ENCODE data around the gene TNFRSF19. TPM values are rescaled to one million over a fixed set of nuclear protein-coding genes. Genes with fewer than 3 reads are reported as not detected.

The TNFRSF19 gene
- total and polyA plus RNA-seq, 4 donors, result 0.27 to 2.8 (median 0.91) TPM

DNA sequence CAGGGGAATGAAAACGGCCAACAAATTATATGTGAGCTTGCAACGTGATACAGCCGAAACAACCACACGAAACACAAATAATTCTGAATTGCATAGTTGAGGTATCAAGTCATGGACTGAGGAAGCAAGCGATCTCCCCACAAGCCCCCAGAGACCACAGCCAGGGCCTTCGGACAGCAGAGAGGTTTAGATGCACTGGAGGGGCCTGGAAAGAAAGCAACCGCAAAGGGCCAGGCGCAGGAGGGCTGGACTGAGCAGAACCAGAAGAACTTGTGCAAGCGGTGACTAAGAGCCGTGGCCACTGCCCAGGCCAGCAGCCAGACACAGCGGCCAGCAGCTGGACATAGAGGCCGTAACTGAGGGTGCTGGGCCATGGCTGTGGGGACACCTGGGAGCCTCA lies 131.4 kb downstream of the TNFRSF19 start:
- no peaks in the 10 kb centered on the region for H3K36me3 ChIP-seq (ENCODE audit: control insufficient read depth in 4 of 4, insufficient read depth in 3 of 4, low read depth in 1 of 4, low read length in 3 of 4)
- H3K4me1 ChIP-seq (ENCODE audit: control insufficient read depth in 4 of 4, insufficient read depth in 4 of 4, low read length in 3 of 4), result no peaks in the 10 kb centered on the region
- no peaks in the 10 kb centered on the region for H3K9me3 ChIP-seq (ENCODE audit: control insufficient read depth in 4 of 4, low read length in 3 of 4)
- no peaks in the 10 kb centered on the region for H3K27me3 ChIP-seq (ENCODE audit: control insufficient read depth in 4 of 4, insufficient read depth in 4 of 4, low read length in 3 of 4)
- 94% methylated on average over 12 of the region's 12 CpGs for WGBS
- no peak for DNase-seq (ENCODE audit: low spot score)
- no peak overlapping the region for H3K9ac ChIP-seq (ENCODE audit: low read depth in 1 of 2, low read length in 2 of 2)
- no peak overlapping the region for H3K4me3 ChIP-seq (ENCODE audit: low read depth in 1 of 3, low read length in 3 of 3)
- TF ChIP-seq FOXA1 (IDR thresholded peaks at IDR 0.05) (no peak), FOXA2 (IDR thresholded peaks at IDR 0.05) (no peak), RAD21 (IDR thresholded peaks at IDR 0.05) (no peak), EGR1 (IDR thresholded peaks at IDR 0.05; ENCODE audit: low read depth in 2 of 2) (no peak), SP1 (IDR thresholded peaks at IDR 0.05) (no peak), HNF4G (IDR thresholded peaks at IDR 0.05) (no peak), YY1 (IDR thresholded peaks at IDR 0.05) (no peak)
- TF ChIP-seq, protein P1, sequence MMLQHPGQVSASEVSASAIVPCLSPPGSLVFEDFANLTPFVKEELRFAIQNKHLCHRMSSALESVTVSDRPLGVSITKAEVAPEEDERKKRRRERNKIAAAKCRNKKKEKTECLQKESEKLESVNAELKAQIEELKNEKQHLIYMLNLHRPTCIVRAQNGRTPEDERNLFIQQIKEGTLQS (IDR thresholded peaks at IDR 0.05), result no peak
- TF ChIP-seq, protein P2, sequence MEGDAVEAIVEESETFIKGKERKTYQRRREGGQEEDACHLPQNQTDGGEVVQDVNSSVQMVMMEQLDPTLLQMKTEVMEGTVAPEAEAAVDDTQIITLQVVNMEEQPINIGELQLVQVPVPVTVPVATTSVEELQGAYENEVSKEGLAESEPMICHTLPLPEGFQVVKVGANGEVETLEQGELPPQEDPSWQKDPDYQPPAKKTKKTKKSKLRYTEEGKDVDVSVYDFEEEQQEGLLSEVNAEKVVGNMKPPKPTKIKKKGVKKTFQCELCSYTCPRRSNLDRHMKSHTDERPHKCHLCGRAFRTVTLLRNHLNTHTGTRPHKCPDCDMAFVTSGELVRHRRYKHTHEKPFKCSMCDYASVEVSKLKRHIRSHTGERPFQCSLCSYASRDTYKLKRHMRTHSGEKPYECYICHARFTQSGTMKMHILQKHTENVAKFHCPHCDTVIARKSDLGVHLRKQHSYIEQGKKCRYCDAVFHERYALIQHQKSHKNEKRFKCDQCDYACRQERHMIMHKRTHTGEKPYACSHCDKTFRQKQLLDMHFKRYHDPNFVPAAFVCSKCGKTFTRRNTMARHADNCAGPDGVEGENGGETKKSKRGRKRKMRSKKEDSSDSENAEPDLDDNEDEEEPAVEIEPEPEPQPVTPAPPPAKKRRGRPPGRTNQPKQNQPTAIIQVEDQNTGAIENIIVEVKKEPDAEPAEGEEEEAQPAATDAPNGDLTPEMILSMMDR (IDR thresholded peaks at IDR 0.05; ENCODE audit: low read depth, low read length, missing input control), result no peak
- TF ChIP-seq, protein P3, sequence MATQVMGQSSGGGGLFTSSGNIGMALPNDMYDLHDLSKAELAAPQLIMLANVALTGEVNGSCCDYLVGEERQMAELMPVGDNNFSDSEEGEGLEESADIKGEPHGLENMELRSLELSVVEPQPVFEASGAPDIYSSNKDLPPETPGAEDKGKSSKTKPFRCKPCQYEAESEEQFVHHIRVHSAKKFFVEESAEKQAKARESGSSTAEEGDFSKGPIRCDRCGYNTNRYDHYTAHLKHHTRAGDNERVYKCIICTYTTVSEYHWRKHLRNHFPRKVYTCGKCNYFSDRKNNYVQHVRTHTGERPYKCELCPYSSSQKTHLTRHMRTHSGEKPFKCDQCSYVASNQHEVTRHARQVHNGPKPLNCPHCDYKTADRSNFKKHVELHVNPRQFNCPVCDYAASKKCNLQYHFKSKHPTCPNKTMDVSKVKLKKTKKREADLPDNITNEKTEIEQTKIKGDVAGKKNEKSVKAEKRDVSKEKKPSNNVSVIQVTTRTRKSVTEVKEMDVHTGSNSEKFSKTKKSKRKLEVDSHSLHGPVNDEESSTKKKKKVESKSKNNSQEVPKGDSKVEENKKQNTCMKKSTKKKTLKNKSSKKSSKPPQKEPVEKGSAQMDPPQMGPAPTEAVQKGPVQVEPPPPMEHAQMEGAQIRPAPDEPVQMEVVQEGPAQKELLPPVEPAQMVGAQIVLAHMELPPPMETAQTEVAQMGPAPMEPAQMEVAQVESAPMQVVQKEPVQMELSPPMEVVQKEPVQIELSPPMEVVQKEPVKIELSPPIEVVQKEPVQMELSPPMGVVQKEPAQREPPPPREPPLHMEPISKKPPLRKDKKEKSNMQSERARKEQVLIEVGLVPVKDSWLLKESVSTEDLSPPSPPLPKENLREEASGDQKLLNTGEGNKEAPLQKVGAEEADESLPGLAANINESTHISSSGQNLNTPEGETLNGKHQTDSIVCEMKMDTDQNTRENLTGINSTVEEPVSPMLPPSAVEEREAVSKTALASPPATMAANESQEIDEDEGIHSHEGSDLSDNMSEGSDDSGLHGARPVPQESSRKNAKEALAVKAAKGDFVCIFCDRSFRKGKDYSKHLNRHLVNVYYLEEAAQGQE (IDR thresholded peaks at IDR 0.05), result no peak
- no peak overlapping the region for H3K27ac ChIP-seq (ENCODE audit: low read depth in 1 of 2, low read length in 2 of 2)

DNA sequence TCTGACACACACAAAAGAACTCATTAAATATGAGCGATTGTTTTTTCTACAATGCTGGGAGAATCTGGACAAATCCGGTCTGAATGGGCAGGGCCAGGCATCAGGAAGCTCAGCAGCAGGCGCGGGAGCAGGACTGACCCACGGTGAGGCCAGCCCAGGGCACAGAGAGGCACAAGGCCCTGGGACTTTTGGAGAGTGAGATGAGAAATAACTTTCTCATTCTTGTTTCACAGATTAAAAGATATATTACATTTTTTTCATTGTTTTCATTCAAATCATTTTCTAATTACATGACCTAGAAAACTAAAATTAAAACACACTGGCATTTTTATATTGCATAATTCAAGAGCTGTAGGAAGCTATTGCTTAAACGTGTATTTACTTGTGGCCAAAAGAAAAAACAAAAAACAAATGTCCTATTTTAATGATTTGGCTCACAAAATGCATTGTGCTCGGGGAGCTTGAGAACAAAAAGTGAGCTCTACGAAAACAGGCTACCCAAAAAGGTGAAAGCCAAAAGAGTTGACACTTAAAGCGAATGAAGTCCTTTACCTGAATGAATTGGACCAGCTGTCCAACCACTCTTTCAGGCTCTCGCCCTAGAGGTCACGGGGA lies 133.1 kb downstream of the TNFRSF19 start:
- no peak overlapping the region for H3K9ac ChIP-seq (ENCODE audit: low read depth in 1 of 2, low read length in 2 of 2)
- no peaks in the 10 kb centered on the region for H3K9me3 ChIP-seq (ENCODE audit: control insufficient read depth in 4 of 4, low read length in 3 of 4)
- H3K27ac ChIP-seq (ENCODE audit: low read depth in 1 of 2, low read length in 2 of 2), result no peak overlapping the region
- no peak overlapping the region for H3K4me3 ChIP-seq (ENCODE audit: low read depth in 1 of 3, low read length in 3 of 3)
- H3K4me1 ChIP-seq (ENCODE audit: control insufficient read depth in 4 of 4, insufficient read depth in 4 of 4, low read length in 3 of 4), result no peaks in the 10 kb centered on the region
- H3K27me3 ChIP-seq (ENCODE audit: control insufficient read depth in 4 of 4, insufficient read depth in 4 of 4, low read length in 3 of 4), result no peaks in the 10 kb centered on the region
- WGBS, result 82% methylated on average over 11 of the region's 11 CpGs
- H3K36me3 ChIP-seq (ENCODE audit: control insufficient read depth in 4 of 4, insufficient read depth in 3 of 4, low read depth in 1 of 4, low read length in 3 of 4), result no peaks in the 10 kb centered on the region
- no peak for DNase-seq (ENCODE audit: low spot score)
- TF ChIP-seq RXRA (IDR thresholded peaks at IDR 0.05) (no peak), SP1 (IDR thresholded peaks at IDR 0.05) (no peak), HNF4A (conservative IDR thresholded peaks at IDR 0.05) (no peak), TAF1 (conservative IDR thresholded peaks at IDR 0.05) (no peak), EGR1 (IDR thresholded peaks at IDR 0.05; ENCODE audit: low read depth in 2 of 2) (no peak), FOXA1 (IDR thresholded peaks at IDR 0.05) (no peak), GABPA (IDR thresholded peaks at IDR 0.05 in 1 of 2, conservative IDR thresholded peaks at IDR 0.05 in 1 of 2) (no peak), JUND (IDR thresholded peaks at IDR 0.05) (no peak), NR2F2 (IDR thresholded peaks at IDR 0.05) (no peak), FOXA2 (IDR thresholded peaks at IDR 0.05) (no peak), HNF4G (IDR thresholded peaks at IDR 0.05) (no peak), RAD21 (IDR thresholded peaks at IDR 0.05) (no peak), YY1 (IDR thresholded peaks at IDR 0.05) (no peak)
- TF ChIP-seq, protein P4, sequence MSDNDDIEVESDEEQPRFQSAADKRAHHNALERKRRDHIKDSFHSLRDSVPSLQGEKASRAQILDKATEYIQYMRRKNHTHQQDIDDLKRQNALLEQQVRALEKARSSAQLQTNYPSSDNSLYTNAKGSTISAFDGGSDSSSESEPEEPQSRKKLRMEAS (IDR thresholded peaks at IDR 0.05), result no peak
- TF ChIP-seq, protein P1 (IDR thresholded peaks at IDR 0.05), result no peak
- TF ChIP-seq, protein P2 (IDR thresholded peaks at IDR 0.05; ENCODE audit: low read depth, low read length, missing input control), result no peak
- TF ChIP-seq, protein P3 (IDR thresholded peaks at IDR 0.05), result no peak

All from liver (tissue), 9 donors.